Liver (tissue), 9 donors: ENCODE results near the gene SLC24A3. TPM values are rescaled to one million over a fixed set of nuclear protein-coding genes. Genes with fewer than 3 reads are reported as not detected.

Experiments used
- DNase-seq: peaks from one replicate; pipeline ENCODE4 v3.0.0-alpha.2; 2017; ENCODE audit warnings: low spot score
- H3K27ac ChIP-seq, 2 donors: one replicate each; pipeline ENCODE4 v1.7.0; 2013; ENCODE audit warnings: inconsistent platforms in 2 of 2, low read length in 2 of 2, control low read depth in 1 of 2, low read depth in 1 of 2, mild to moderate bottlenecking in 1 of 2
- H3K27me3 ChIP-seq, 4 donors: one replicate each; pipeline versions ENCODE4 v1.6.1 to v1.7.0; 2013; ENCODE audit warnings: low read length in 3 of 4, inconsistent platforms in 1 of 4, mild to moderate bottlenecking in 1 of 4, moderate library complexity in 1 of 4; ENCODE audit not compliant: control insufficient read depth in 4 of 4, insufficient read depth in 4 of 4
- H3K36me3 ChIP-seq, 4 donors: one replicate each; pipeline versions ENCODE4 v1.6.1 to v1.7.0; 2013; ENCODE audit warnings: low read length in 3 of 4, mild to moderate bottlenecking in 3 of 4, low read depth in 1 of 4, moderate library complexity in 1 of 4; ENCODE audit not compliant: control insufficient read depth in 4 of 4, insufficient read depth in 3 of 4
- H3K4me1 ChIP-seq, 4 donors: one replicate each; pipeline versions ENCODE4 v1.6.1 to v1.7.0; 2013; ENCODE audit warnings: low read length in 3 of 4, mild to moderate bottlenecking in 3 of 4, moderate library complexity in 1 of 4; ENCODE audit not compliant: control insufficient read depth in 4 of 4, insufficient read depth in 4 of 4
- H3K4me3 ChIP-seq, 3 donors: one replicate each; pipeline versions ENCODE4 v1.6.1 to v1.7.0; 2013; ENCODE audit warnings: low read length in 3 of 3, control low read depth in 1 of 3, low read depth in 1 of 3, mild to moderate bottlenecking in 1 of 3
- H3K9ac ChIP-seq, 2 donors: one replicate each; pipeline ENCODE4 v1.7.0; 2013; ENCODE audit warnings: low read length in 2 of 2, mild to moderate bottlenecking in 2 of 2, moderate library complexity in 2 of 2, control low read depth in 1 of 2, low read depth in 1 of 2
- H3K9me3 ChIP-seq, 4 donors: one replicate each; pipeline versions ENCODE4 v1.6.1 to v1.7.0; 2013; ENCODE audit warnings: low read length in 3 of 4; ENCODE audit not compliant: control insufficient read depth in 4 of 4
- EGR1 ChIP-seq, 2 donors: IDR thresholded peaks; 2 replicates each; pipeline ENCODE4 v1.6.1; 2016 to 2018; ENCODE audit warnings: antibody characterized with exemption in 2 of 2, low read depth in 2 of 2
- FOXA1 ChIP-seq: IDR thresholded peaks from 2 replicates; pipeline ENCODE4 v1.6.1; 2016; ENCODE audit warnings: antibody characterized with exemption
- FOXA2 ChIP-seq: IDR thresholded peaks from 2 replicates; pipeline ENCODE4 v1.6.1; 2016; ENCODE audit warnings: antibody characterized with exemption
- GABPA ChIP-seq, 2 donors: IDR thresholded peaks in 1 of 2; conservative IDR thresholded peaks in 1 of 2; 2 replicates each; pipeline ENCODE4 v1.6.1; 2016; ENCODE audit warnings: antibody characterized with exemption in 2 of 2, mild to moderate bottlenecking in 1 of 2, moderate library complexity in 1 of 2
- HNF4A ChIP-seq, 2 donors: conservative IDR thresholded peaks; 2 replicates each; pipeline ENCODE4 v1.6.1; 2016; ENCODE audit warnings: antibody characterized with exemption in 2 of 2, mild to moderate bottlenecking in 2 of 2
- HNF4G ChIP-seq: IDR thresholded peaks from 2 replicates; pipeline ENCODE4 v1.6.1; 2016; ENCODE audit warnings: antibody characterized with exemption
- JUND ChIP-seq, 2 donors: IDR thresholded peaks; 2 replicates each; pipeline ENCODE4 v1.6.1; 2016; ENCODE audit warnings: antibody characterized with exemption in 2 of 2
- NR2F2 ChIP-seq: IDR thresholded peaks from 2 replicates; pipeline ENCODE4 v1.6.1; 2016; ENCODE audit warnings: antibody characterized with exemption
- RAD21 ChIP-seq, 2 donors: IDR thresholded peaks; 2 replicates each; pipeline ENCODE4 v1.6.1; 2016; ENCODE audit warnings: antibody characterized with exemption in 2 of 2, mild to moderate bottlenecking in 2 of 2
- RXRA ChIP-seq, 2 donors: IDR thresholded peaks; 2 replicates each; pipeline ENCODE4 v1.6.1; 2017 to 2018; ENCODE audit warnings: antibody characterized with exemption in 2 of 2, mild to moderate bottlenecking in 1 of 2
- SP1 ChIP-seq: IDR thresholded peaks from 2 replicates; pipeline ENCODE4 v1.6.1; 2018; ENCODE audit warnings: antibody characterized with exemption, mild to moderate bottlenecking
- TAF1 ChIP-seq: conservative IDR thresholded peaks from 2 replicates; pipeline ENCODE4 v1.6.1; 2016; ENCODE audit warnings: antibody characterized with exemption, mild to moderate bottlenecking
- YY1 ChIP-seq: IDR thresholded peaks from 2 replicates; pipeline ENCODE4 v1.6.1; 2016; ENCODE audit warnings: antibody characterized with exemption, mild to moderate bottlenecking
- WGBS: extraction: QIAGEN DNeasy Blood & Tissue Kit; methylation state at CpG from one replicate; pipeline ENCODE4 v1.1.7; 2013; 5-methylcytosine and 5-hydroxymethylcytosine counted together
- polyA plus RNA-seq, 2 donors: library from polyadenylated mRNA; stranded (reverse) in 1 of 2; unstranded in 1 of 2; fragments of 200-250 nt in 1 of 2; fragments of >200 nt in 1 of 2; fragmentation: Nextera tagmentation in 1 of 2; extraction: Ambion mirVana in 1 of 2; gene quantifications; one replicate each; pipeline versions ENCODE4 v1.2.1 to v1.2.3, GENCODE V29; 2013 to 2015
- total RNA-seq, 2 donors: library from RNA; depleted of rRNA; stranded (reverse); fragments of >200 nt; gene quantifications; one replicate each; pipeline ENCODE4 v1.2.3, GENCODE V29; 2014
- TF ChIP-seq, protein P1 (sequence below): IDR thresholded peaks from 2 replicates; pipeline ENCODE4 v1.6.1; 2016; ENCODE audit warnings: antibody characterized with exemption
- TF ChIP-seq, protein P2 (sequence below): IDR thresholded peaks from 2 replicates; pipeline ENCODE4 v1.6.1; 2016; ENCODE audit warnings: antibody characterized with exemption, mild to moderate bottlenecking
- TF ChIP-seq, protein P3 (sequence below): fragments of 150-350 bp; IDR thresholded peaks from 2 replicates; pipeline ENCODE4 v1.5.1; 2017; ENCODE audit warnings: improper control_type of control experiment, low read depth, low read length; ENCODE audit not compliant: missing input control
- TF ChIP-seq, protein P4 (sequence below): IDR thresholded peaks from 2 replicates; pipeline ENCODE4 v1.6.1; 2016; ENCODE audit warnings: antibody characterized with exemption
- TF ChIP-seq, protein P5 (sequence below): IDR thresholded peaks from 2 replicates; pipeline ENCODE4 v1.6.1; 2016; ENCODE audit warnings: antibody characterized with exemption
- donor health status: healthy.
- donor health status: healthy.
- donor health status: healthy.
- donor health status: healthy.
- donor health status: healthy.

Gene SLC24A3
- total and polyA plus RNA-seq, 4 donors, result 0.28 to 1.8 (median 0.46) TPM

DNA sequence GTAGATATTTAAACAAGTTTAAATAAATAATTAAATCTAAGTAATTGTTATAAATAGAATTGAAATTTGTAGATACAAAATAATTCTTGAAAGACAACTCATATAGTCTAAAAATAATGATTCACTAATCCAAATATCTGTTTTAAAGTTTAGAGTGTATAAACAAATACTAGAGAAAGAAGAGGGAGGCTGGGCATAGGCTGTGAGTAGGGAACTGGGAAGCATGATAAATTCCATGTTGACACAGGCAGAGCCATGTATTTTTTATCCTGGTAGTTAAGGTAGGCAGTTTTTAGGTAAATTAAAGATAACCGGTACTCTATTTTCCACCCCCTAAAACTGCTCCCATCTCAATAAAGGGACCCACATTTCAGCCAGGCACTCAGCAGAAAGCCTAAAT is 534.0 kb downstream of the SLC24A3 start:
- 98% methylated on average over 1 of the region's 1 CpG for WGBS
- Histone ChIP-seq H3K4me1 (no peaks in the 10 kb centered on the region), H3K9ac (no peak overlapping the region), H3K9me3 (peaks cover 0 to 2% (median 0%) of the 10 kb centered on the region in 4 donors), H3K4me3 (no peak overlapping the region), H3K27ac (no peak overlapping the region), H3K36me3 (no peaks in the 10 kb centered on the region), H3K27me3 (no peaks in the 10 kb centered on the region)
- no peak for DNase-seq
- TF ChIP-seq NR2F2 (no peak), EGR1 (IDR thresholded peaks at IDR 0.05; ENCODE audit: low read depth in 2 of 2) (no peak), SP1 (no peak), JUND (IDR thresholded peaks at IDR 0.05) (no peak), GABPA (IDR thresholded peaks at IDR 0.05 in 1 of 2, conservative IDR thresholded peaks at IDR 0.05 in 1 of 2) (no peak), HNF4G (no peak), TAF1 (no peak), HNF4A (conservative IDR thresholded peaks at IDR 0.05) (no peak), YY1 (no peak), RAD21 (IDR thresholded peaks at IDR 0.05) (no peak)
- TF ChIP-seq, protein P1, sequence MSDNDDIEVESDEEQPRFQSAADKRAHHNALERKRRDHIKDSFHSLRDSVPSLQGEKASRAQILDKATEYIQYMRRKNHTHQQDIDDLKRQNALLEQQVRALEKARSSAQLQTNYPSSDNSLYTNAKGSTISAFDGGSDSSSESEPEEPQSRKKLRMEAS, result no peak
- TF ChIP-seq, protein P2, sequence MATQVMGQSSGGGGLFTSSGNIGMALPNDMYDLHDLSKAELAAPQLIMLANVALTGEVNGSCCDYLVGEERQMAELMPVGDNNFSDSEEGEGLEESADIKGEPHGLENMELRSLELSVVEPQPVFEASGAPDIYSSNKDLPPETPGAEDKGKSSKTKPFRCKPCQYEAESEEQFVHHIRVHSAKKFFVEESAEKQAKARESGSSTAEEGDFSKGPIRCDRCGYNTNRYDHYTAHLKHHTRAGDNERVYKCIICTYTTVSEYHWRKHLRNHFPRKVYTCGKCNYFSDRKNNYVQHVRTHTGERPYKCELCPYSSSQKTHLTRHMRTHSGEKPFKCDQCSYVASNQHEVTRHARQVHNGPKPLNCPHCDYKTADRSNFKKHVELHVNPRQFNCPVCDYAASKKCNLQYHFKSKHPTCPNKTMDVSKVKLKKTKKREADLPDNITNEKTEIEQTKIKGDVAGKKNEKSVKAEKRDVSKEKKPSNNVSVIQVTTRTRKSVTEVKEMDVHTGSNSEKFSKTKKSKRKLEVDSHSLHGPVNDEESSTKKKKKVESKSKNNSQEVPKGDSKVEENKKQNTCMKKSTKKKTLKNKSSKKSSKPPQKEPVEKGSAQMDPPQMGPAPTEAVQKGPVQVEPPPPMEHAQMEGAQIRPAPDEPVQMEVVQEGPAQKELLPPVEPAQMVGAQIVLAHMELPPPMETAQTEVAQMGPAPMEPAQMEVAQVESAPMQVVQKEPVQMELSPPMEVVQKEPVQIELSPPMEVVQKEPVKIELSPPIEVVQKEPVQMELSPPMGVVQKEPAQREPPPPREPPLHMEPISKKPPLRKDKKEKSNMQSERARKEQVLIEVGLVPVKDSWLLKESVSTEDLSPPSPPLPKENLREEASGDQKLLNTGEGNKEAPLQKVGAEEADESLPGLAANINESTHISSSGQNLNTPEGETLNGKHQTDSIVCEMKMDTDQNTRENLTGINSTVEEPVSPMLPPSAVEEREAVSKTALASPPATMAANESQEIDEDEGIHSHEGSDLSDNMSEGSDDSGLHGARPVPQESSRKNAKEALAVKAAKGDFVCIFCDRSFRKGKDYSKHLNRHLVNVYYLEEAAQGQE, result no peak
- TF ChIP-seq, protein P3, sequence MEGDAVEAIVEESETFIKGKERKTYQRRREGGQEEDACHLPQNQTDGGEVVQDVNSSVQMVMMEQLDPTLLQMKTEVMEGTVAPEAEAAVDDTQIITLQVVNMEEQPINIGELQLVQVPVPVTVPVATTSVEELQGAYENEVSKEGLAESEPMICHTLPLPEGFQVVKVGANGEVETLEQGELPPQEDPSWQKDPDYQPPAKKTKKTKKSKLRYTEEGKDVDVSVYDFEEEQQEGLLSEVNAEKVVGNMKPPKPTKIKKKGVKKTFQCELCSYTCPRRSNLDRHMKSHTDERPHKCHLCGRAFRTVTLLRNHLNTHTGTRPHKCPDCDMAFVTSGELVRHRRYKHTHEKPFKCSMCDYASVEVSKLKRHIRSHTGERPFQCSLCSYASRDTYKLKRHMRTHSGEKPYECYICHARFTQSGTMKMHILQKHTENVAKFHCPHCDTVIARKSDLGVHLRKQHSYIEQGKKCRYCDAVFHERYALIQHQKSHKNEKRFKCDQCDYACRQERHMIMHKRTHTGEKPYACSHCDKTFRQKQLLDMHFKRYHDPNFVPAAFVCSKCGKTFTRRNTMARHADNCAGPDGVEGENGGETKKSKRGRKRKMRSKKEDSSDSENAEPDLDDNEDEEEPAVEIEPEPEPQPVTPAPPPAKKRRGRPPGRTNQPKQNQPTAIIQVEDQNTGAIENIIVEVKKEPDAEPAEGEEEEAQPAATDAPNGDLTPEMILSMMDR, result no peak

DNA sequence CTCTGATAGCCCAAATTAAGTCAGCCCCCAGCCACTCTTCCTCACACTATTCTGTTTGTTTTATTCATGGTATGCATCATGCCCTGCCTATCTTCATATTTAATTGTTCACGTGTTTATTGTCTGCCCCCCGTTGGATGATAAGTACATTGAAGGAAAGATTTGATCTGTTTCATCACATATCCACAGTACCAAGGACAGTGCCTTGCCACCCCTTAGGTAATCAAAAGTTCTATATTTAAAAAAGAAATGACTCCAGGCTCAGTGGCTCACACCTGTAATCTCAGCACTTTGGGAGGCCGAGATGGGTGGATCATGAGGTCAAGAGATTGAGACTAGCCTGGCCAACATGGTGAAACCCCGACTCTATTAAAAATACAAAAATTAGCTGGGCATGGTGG is 535.5 kb downstream of the SLC24A3 start:
- H3K9ac ChIP-seq, result no peak overlapping the region
- H3K9me3 ChIP-seq, result peaks cover 0 to 2% (median 0%) of the 10 kb centered on the region in 4 donors
- 88% methylated on average over 4 of the region's 4 CpGs for WGBS
- H3K4me1 ChIP-seq, result no peaks in the 10 kb centered on the region
- H3K27ac ChIP-seq, result no peak overlapping the region
- no peaks in the 10 kb centered on the region for H3K27me3 ChIP-seq
- DNase-seq, result no peak
- no peak overlapping the region for H3K4me3 ChIP-seq
- no peaks in the 10 kb centered on the region for H3K36me3 ChIP-seq
- no peak for TF ChIP-seq EGR1 (IDR thresholded peaks at IDR 0.05; ENCODE audit: low read depth in 2 of 2)
- TF ChIP-seq, protein P3, result no peak
- TF ChIP-seq JUND (IDR thresholded peaks at IDR 0.05), result no peak
- TF ChIP-seq, protein P1, result no peak
- TF ChIP-seq RAD21 (IDR thresholded peaks at IDR 0.05), result no peak
- no peak for TF ChIP-seq FOXA1
- no peak for TF ChIP-seq SP1
- no peak for TF ChIP-seq FOXA2
- TF ChIP-seq GABPA (IDR thresholded peaks at IDR 0.05 in 1 of 2, conservative IDR thresholded peaks at IDR 0.05 in 1 of 2), result no peak
- no peak for TF ChIP-seq YY1
- TF ChIP-seq, protein P4, sequence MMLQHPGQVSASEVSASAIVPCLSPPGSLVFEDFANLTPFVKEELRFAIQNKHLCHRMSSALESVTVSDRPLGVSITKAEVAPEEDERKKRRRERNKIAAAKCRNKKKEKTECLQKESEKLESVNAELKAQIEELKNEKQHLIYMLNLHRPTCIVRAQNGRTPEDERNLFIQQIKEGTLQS, result no peak
- no peak for TF ChIP-seq RXRA (IDR thresholded peaks at IDR 0.05)
- TF ChIP-seq, protein P5, sequence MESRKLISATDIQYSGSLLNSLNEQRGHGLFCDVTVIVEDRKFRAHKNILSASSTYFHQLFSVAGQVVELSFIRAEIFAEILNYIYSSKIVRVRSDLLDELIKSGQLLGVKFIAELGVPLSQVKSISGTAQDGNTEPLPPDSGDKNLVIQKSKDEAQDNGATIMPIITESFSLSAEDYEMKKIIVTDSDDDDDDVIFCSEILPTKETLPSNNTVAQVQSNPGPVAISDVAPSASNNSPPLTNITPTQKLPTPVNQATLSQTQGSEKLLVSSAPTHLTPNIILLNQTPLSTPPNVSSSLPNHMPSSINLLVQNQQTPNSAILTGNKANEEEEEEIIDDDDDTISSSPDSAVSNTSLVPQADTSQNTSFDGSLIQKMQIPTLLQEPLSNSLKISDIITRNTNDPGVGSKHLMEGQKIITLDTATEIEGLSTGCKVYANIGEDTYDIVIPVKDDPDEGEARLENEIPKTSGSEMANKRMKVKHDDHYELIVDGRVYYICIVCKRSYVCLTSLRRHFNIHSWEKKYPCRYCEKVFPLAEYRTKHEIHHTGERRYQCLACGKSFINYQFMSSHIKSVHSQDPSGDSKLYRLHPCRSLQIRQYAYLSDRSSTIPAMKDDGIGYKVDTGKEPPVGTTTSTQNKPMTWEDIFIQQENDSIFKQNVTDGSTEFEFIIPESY, result no peak
- TF ChIP-seq, protein P2, result no peak
